HG03060 (cell line): ENCODE measurements around the gene SMARCC2.
"Not testable (repeated sequence)": the region's sequence is repeated elsewhere in the genome, so short reads cannot be mapped to it uniquely, and the experiment has no call there.

Experiments used
- ATAC-seq: cut with Tn5 transposase; IDR thresholded peaks from one replicate; pipeline ENCODE4 v1.9.1; 2021; ENCODE audit warnings: low read depth, moderate number of reproducible peaks; ENCODE audit not compliant: unreplicated experiment

SMARCC2 gene

GRCh38 chr12:56169229-56169759 is 20.0 kb downstream of the SMARCC2 start:
- ATAC-seq = no peak

- no peak for ATAC-seq
Measured at GRCh38 chr12:56165369-56165768, 23.9 kb downstream of the SMARCC2 start.

DNA sequence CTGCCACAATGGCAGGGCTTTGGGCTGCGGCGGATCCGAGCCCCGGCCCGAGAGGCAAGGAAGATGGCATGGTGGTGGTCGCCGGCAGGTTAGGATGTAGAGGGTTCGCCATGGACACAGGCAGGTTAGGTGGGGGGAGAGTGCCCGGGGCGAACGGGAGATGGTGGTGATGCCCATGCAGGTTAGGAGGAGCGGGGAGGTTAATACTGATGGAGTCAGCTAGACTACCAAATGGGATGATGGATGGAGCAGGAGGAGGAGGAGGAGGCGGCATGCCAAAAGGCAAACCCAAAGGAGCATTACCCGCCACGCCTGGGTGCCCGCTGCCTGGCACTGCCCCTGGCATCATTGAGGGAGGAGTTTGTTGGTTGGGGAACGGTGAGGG is 24.9 kb downstream of the SMARCC2 start:
- no peak for ATAC-seq

- ATAC-seq = no peak
Measured at GRCh38 chr12:56163533-56164344, 25.5 kb downstream of the SMARCC2 start.

- ATAC-seq = no peak
Measured at GRCh38 chr12:56162468-56163290, 26.6 kb downstream of the SMARCC2 start.

GRCh38 chr12:56161690-56162351 is 27.5 kb downstream of the SMARCC2 start:
- ATAC-seq = no peak

DNA sequence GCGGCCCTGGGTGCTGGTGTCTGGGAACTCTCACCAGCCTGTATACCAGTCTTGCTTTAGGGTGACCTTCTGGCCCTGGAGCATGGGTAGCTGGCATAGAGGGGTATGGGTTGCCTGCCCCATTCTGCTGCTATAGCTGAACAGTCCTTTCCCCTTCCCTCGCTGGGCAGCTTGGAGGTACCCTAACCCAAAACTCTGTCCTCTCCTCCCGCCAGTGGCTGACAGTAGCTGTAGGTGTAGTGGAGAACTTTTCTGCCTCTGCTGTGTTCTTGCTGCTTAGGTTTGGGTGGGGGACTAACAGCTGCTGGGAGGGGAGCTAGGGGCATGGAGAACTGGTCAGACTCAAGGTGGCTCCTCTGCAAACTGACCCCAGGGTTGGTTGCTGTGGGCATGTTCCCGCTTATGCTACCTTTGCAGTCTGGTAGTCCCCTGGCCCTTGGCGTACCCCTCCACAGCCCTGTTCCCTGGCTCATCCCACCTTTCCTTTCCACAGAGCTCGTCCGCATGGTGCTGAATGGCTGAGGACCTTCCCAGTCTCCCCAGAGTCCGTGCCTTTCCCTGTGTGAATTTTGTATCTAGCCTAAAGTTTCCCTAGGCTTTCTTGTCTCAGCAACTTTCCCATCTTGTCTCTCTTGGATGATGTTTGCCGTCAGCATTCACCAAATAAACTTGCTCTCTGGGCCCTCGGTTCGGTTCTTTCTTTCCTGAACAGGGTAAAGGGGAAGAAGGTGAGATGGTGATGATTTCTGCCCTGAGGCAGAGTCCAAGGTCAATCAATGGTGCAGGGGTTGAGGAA is 28.2 kb downstream of the SMARCC2 start:
- no peak for ATAC-seq

GRCh38 chr12:56160193-56160763 is 29.0 kb downstream of the SMARCC2 start:
- no peak for ATAC-seq

- no peak for ATAC-seq
Measured at GRCh38 chr12:56159482-56160192, 29.6 kb downstream of the SMARCC2 start.

DNA sequence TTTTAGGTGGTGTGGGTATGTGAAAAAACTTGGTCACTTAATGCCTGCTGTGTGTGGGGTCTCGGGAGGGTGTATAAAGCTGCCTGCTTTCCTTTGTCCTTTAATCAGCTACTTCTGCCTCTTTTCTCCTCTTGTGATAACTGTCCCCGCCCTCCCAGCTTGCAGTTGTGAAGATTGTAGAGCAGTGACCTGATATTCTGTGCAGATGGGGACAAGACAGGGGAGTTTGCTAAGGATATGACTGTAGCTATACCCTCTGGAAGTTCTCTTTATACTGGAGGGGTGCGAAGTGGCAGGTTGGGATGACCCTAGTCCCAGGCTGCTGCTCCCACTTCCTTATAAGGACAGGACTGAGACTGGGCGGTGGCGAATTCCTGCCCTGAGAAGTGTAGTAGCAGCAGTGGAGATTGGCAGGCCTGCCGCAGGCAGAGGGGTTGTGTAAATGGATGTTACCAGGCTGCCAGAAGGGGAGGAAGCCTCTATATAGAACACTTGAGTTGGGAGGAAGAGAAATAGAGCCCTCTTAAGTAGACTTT is 30.3 kb downstream of the SMARCC2 start:
- ATAC-seq = no peak

DNA sequence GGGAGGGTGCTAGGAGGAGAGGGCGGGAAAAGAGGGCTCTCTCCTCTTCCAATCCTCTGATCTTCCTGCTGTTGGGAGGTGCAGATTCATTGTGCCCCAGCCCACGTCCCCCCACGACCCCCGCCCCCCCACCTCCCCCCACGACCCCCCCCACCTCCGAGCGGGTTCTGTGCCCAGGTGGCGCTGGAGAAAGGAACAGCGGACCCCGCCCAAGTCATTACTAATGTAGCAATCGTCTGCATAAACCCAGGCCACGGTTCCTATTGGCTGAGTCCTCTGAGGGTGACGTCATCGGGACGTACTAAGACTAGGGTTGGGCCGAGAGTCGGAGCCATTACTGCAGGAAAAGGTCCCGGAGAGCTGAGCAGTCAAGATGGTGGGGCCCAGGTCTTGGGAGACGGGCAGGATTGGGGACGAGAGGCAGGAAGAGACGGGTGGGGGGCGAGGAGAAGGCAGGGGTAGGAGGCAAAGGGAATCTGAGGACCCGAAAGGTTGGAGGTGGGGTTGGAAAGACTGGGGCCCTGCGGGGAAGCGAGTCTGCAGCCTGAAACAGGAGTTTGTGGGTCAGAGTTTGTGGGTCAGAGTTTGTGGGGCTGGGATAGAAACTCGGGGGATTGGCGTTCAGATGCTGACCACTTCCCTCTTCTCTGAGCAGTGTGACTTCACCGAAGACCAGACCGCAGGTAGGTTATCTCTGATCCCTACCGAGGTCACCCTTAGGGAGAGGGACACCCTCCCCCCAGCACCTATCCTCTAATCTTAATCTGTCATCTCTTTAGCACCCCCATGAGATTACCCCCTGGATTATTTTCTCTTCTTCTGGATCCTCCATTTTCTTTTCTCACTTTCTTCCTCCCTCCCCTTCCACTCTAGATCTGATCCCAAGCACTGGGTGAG is 31.0 kb downstream of the SMARCC2 start, which contains the start of gene MYL6:
TSS of gene MYL6 (plus strand) at position 331 of the 897 bp plus-strand sequence. CDS start at position 374, 43 bp downstream.
- ATAC-seq = peak; percentile 86

DNA sequence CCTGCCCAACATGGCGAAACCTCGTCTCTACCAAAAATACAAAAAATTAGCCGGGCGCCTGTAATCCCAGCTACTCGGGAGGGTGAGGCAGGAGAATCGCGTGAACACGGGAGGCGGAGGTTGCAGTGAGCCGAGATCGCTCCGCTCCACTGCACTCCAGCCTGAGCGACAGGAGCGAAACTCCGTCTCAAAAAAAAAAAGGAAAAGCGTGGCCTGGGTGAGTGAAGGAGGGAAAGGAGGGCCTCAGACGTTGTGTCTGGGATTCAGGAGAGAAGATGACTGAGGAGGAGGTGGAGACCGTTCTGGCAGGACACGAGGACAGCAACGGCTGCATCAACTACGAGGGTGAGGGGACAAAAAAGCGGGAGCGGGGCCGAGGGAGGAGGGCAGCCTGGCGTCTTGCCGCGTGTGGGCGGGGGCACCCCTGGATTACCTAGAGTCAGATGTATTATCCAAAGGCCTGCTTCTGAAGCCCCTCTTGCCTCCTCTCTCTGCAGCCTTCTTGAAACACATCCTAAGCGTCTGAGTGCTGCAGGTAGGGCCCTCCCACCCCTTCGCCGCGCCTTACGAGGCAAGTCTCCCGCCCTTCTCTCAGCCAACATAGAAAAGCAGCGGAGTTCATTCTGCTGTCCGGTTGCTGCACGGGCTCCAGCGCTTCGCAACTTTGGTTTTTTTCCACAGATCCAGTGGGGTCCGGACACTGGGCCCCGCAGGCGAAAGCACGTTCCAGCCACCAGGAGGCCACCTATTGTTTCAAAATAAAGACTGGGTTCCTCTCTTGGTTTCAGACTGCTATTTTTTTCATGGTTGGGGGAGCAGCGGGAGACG is 31.9 kb downstream of the SMARCC2 start:
- ATAC-seq = peak; percentile 20

DNA sequence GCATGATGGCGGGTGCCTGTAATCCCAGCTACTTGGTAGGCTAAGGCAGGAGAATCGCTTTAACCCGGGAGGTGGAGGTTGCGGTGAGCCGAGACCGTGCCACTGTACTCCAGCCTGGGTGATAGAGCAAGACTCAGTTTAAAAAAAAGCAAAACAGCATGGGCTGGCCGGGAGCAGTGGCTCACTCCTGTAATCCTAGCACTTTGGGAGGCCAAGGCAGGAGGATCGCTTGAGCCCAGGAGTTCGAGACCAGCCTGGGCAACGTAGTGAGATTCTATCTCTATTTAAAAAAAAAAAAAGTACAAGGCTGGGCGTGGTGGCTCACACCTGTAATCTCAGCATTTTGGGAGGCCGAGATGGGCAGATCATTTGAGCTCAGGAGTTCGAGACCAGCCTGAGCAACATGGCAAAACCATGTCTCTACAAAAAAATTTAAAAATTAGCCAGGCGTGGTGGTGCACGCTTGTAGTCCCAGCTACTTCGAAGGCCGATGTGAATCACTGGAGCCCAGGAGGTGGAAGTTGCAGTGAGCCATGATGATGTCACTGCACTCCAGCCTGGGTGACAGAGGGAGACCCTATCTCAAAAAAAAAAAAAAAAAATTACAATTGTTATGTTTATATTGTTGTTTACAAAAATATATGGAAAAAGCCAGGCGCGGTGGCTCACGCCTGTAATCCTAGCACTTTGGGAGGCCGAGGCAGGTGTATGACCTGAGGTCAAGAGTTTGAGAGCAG is 32.7 kb downstream of the SMARCC2 start:
- not testable (repeated sequence) for ATAC-seq

DNA sequence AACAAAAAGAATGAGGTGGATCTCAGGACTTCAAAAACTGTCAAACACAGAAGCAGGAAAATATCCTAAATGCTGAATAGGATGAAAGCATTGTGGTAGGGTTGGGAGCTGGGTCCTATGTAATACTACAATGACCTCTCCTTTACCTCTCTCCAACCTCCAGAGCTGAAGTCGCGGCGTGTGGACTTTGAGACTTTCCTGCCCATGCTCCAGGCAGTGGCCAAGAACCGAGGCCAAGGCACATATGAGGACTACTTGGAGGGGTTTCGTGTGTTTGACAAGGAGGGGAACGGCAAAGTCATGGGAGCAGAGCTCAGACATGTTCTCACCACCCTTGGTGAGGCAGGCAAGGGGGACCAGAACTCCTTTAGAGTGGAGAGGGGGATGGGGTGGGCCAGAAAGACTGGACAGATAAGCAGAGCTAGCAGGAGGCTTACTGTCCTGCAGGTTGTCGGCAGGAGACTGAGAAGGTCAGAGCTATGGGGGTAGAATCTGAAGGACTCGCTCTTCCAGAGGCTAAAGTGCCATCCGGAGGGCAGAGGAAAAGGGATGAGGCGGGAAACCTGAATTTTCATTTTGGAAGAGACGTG is 33.9 kb downstream of the SMARCC2 start:
- ATAC-seq = no peak

- ATAC-seq = no peak
Measured at GRCh38 chr12:56154818-56155217, 34.5 kb downstream of the SMARCC2 start.

GRCh38 chr12:56154246-56154771 is 35.0 kb downstream of the SMARCC2 start:
- no peak for ATAC-seq
